ENCODE measurements around the gene MED22.
A peak's percentile ranks its signal among the peaks of the same experiment; 100 is the strongest.

The MED22 gene

GRCh38 chr9:133347985-133348717, at the start of gene MED22, which contains the start of gene RPL7A (continued):
- TF ChIP-seq RBAK (tag by site-specific recombination; IDR thresholded peaks at IDR 0.05) (no peak), ZNF600 (tag by site-specific recombination; IDR thresholded peaks at IDR 0.05) (0 out of 2 replicates have a peak, but pooled peaks have one; percentile 66), ZNF654 (tag by site-specific recombination; IDR thresholded peaks at IDR 0.05; ENCODE audit: low read depth) (no peak), ZBTB21 (tag by site-specific recombination; IDR thresholded peaks at IDR 0.05) (0 out of 2 replicates have a peak, but pooled peaks have one; percentile 29), ZNF341 (tag by site-specific recombination; IDR thresholded peaks at IDR 0.05; ENCODE audit: low read depth) (0 out of 2 replicates have a peak, but pooled peaks have one; percentile 46), ZNF10 (tag by site-specific recombination; IDR thresholded peaks at IDR 0.05) (no peak), HOXA7 (CRISPR knock-in tag; IDR thresholded peaks at IDR 0.05; ENCODE audit: borderline replicate concordance) (no peak), ZNF248 (tag by site-specific recombination; IDR thresholded peaks at IDR 0.05) (no peak), ZNF629 (tag by site-specific recombination; IDR thresholded peaks at IDR 0.05) (peak; percentile 73; the same call in 1 of the 2 replicates), GLI4 (tag by site-specific recombination; IDR thresholded peaks at IDR 0.05) (peak; percentile 68; the same call in 1 of the 2 replicates), ZNF707 (tag by site-specific recombination; IDR thresholded peaks at IDR 0.05) (no peak), ZNF501 (tag by site-specific recombination; IDR thresholded peaks at IDR 0.05) (peak; percentile 91), GFI1B (tag by site-specific recombination; IDR thresholded peaks at IDR 0.05) (no peak), REST (tag by site-specific recombination; IDR thresholded peaks at IDR 0.05) (0 out of 2 replicates have a peak, but pooled peaks have one; percentile 24), ZNF121 (tag by site-specific recombination; IDR thresholded peaks at IDR 0.05) (no peak), YY2 (tag by site-specific recombination; IDR thresholded peaks at IDR 0.05) (peak; percentile 97), ZNF704 (tag by site-specific recombination; IDR thresholded peaks at IDR 0.05) (no peak), ZSCAN16 (tag by site-specific recombination; IDR thresholded peaks at IDR 0.05) (no peak), ZNF37A (tag by site-specific recombination; IDR thresholded peaks at IDR 0.05) (no peak), REPIN1 (tag by site-specific recombination; IDR thresholded peaks at IDR 0.05; ENCODE audit: low read depth) (0 out of 2 replicates have a peak, but pooled peaks have one; percentile 22), ZNF518A (tag by site-specific recombination; conservative IDR thresholded peaks at IDR 0.05; ENCODE audit: low read depth) (no peak), ZNF362 (tag by site-specific recombination; IDR thresholded peaks at IDR 0.05) (no peak), ZBTB10 (tag by site-specific recombination; IDR thresholded peaks at IDR 0.05) (0 out of 2 replicates have a peak, but pooled peaks have one; percentile 27)

Measured in HEK293 (cell line).